CD1c-positive myeloid dendritic cell (primary cell): ENCODE results near the gene HDDC3.
A peak's percentile ranks its signal among the peaks of the same experiment; 100 is the strongest.
"Not testable (repeated sequence)": the region's sequence is repeated elsewhere in the genome, so short reads cannot be mapped to it uniquely, and the experiment has no call there.

Experiments used
- DNase-seq: peaks from one replicate; pipeline ENCODE4 v3.0.0-alpha.2; 2016; ENCODE audit errors: extremely low spot score

HDDC3 gene

DNA sequence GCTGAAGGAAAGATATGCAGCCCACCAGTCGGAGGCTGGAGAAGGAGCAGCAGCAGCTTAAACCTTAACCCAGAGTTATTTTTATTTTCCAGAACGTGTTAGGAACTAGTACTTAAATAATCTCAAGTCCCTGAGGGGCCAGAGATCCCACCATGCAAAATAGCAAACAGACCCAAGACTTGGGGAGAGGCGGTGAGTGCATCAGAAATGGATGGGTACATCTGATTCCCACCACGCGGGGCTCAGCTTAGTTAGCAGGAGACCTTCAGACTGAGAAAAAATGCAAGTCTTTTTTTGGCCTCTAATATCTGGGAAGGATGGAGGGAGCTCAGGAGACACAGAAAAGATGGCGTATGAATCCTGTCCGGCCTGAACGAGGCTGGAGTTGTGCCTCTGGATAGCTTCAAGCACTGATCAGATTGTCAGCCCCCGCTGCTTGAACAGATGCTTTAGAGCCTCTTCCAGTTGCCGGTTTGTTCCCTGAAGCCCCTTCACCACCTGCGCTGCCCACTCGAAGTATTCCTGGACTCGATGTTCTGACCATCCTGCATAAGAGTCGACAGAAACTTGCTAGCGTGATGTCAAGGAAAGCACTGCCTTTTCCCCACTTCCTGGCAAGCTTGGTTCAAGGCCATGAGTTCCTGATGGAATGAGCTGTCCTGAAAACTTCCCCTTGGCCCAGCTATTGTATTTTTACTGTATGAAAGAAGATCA is 1.3 kb downstream of the HDDC3 start:
- DNase-seq = no peak

DNA sequence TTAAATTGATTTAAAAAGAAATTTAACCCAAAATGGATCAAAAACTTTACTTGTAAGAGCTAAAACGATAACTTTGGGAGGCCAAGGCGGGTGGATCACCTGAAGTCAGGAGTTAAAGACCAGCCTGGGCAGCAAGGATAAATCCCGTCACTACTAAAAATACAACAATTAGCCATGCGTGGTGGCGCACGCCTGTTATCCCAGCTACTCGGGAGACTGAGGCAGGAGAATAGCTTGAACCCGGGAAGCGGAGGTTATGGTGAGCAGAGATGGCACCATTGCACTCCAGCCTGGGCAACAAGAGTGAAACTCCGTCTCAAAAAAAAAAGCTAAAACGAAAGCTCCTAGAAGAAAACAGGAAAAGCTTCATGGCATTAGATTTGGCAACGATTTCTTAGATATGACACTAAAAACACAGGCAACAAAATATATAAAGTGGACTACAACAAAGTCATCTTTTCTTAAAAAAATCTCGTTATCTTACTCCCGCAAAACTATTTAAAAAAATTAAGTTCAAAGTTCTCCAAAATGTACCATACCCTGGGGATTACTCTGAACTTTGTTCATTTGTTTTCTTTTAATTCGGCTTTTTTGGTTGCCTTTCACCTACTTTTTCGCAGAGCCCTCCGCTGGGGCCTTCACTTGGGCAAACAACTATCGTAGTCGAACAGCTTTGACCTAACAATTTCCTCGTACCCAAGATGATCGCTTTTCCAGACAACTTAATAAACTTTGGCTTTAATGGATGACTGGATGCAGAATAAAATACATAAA is 2.9 kb downstream of the HDDC3 start:
- DNase-seq = peak; percentile 20

DNA sequence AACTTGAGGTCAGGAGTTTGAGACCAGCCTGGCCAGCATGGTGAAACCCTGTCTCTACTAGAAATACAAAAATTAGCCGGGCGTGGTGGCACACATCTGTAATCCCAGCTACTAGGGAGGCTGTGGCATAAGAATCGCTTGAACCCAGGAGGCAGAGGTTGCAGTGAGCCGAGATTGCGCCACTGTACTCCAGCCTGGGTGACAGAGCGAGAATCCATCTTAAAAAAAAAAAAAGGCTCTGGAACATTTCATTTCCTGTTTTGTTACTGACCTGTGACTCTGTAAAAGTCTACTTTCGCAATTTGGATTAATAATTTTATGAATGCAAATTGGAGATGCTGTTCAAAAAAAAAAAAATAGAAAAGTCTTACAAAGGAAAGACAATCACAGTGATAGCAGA is 4.2 kb downstream of the HDDC3 start:
- DNase-seq = peak; percentile 61

- DNase-seq = not testable (repeated sequence)
These were observed 5.6 kb downstream of the HDDC3 start for GRCh38 chr15:90926766-90927165.

GRCh38 chr15:90924375-90924774 is 8.0 kb downstream of the HDDC3 start:
- no peak for DNase-seq

- not testable (repeated sequence) for DNase-seq
These were observed 9.5 kb downstream of the HDDC3 start for GRCh38 chr15:90922712-90923322.

- no peak for DNase-seq
These were observed 10.5 kb downstream of the HDDC3 start for GRCh38 chr15:90921887-90922286.

DNA sequence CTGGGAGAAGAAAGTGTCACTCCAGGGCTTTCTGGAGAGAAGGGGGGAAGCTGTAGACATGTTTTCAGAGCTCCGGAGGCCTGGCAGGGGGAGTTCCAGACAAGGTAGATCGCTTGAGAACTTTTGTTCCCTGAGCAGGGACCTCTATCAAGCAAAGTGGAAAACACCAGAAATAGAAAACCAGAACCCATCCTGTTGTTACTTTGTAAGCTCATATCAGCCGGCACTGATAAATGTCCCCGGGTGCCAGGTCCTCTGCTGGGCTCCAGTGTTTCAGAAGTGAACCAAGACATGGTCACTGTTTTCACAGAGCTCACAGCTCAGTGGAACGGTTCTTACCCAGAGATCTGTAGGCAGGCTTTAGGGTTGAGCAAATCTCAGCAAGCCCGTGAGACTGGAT is 13.5 kb downstream of the HDDC3 start:
- no peak for DNase-seq

- no peak for DNase-seq
These were observed 14.1 kb downstream of the HDDC3 start for GRCh38 chr15:90918034-90918788.

DNA sequence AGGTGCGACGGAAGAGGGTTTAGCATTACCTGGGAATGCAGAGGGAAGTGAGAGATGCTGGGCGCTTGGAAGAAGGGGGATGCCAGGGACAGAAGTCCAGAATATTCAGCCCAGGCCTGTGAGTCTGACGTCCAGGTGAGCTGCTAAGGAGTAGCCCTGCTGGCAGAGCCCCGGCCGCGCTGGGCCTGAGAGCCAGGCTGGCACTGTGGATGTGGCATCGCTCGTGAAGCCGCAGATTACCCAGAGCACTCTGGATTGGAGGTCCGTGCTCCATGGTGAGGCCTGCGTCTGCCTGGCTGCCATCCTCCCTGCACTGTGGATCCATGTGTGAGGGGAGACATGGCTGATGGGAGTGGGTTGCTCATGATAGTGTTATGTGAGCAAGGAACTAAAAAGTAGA is 14.8 kb downstream of the HDDC3 start:
- DNase-seq = no peak

- no peak for DNase-seq
These were observed 15.9 kb downstream of the HDDC3 start for GRCh38 chr15:90916461-90916860.

DNA sequence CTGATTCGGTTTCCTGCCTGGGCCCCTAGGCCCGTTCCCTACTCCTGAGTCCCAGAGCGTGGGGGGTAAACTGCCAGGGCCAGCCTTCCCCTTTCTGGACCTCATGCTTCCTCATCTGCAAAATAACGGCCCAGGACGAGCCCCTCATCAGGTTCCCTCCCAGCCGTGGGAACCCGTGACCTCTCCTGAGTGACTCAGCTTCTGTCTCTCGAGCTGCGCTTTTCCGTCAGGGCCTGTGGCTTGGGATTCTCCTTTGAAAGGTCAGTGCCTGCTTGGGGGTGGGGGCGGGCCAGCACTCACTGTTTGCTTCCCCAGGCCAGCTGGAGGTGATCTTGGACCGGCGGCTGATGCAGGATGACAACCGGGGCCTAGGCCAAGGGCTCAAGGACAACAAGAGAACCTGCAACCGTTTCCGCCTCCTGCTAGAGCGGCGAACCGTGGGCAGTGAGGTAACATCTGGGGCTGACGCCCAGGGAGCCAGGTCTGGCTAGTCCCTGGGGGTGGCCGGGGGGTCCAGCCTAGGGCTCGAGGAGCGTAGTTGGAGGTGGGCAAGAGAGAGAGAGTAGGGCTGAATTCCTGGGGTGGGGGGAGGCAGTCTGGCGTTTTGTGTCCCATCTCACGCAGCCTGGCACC is 16.4 kb downstream of the HDDC3 start:
- peak; percentile 98 for DNase-seq

DNA sequence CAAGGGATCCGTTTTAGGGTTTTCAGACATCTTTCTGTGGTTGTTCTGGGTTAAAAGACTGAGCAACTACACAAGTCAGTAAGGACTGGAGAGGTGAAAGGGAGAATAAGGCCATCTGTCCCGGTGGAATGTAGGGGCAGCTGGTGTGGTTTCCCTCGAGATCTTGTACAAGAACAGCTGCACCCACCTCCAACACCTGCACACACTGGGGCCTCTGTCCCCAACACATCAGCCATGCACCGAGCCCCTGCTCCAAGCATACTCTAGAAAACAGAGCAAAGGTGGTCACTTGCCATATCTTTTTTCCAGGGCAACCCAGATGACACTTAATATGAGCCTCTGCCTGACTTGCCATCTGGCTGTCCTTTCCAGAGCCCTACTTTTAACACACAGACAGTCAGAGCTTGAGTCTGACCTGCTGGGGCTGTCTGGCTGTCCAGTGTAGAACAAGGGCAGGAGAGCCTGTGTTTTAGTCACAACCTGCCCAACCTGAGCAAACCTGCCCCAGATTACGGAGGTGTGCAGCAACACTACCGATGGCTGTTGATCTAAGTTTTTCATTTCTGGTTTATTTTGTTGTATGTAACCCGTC is 17.0 kb downstream of the HDDC3 start:
- no peak for DNase-seq

GRCh38 chr15:90914305-90915080 is 17.9 kb downstream of the HDDC3 start:
- peak; percentile 85 for DNase-seq

GRCh38 chr15:90913398-90913944 is 18.9 kb downstream of the HDDC3 start:
- DNase-seq = no peak

DNA sequence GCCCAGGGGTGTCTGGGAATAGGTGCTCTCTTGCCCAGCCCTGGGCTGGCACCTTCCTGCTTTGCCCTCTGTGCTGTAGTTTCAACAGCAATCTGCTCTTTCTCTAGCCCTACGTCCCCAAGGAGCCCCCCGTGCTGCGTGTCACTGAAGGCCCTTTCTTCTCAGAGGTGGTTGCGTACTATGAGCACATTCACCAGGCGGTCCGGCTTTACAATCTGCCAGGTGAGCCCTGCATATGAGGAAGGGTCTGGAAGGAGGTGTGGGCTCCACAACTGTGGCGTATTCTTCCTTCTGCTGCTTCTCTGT is 19.6 kb downstream of the HDDC3 start:
- DNase-seq = no peak

- no peak for DNase-seq
These were observed 20.2 kb downstream of the HDDC3 start for GRCh38 chr15:90911906-90912769.

- DNase-seq = no peak
These were observed 21.1 kb downstream of the HDDC3 start for GRCh38 chr15:90911302-90911623.

GRCh38 chr15:90910441-90911301 is 21.7 kb downstream of the HDDC3 start:
- no peak for DNase-seq
